Chondrocyte (in vitro differentiated cells): ENCODE results near the gene ANKRD53. TPM values are rescaled to one million over a fixed set of nuclear protein-coding genes. Genes with fewer than 3 reads are reported as not detected.
"Not testable (repeated sequence)": the region's sequence is repeated elsewhere in the genome, so short reads cannot be mapped to it uniquely, and the experiment has no call there.

ENCODE experiments used
- DNase-seq: peaks from one replicate; pipeline ENCODE4 v3.0.0; 2021; ENCODE audit warnings: mixed read lengths, low spot score
- H3K27ac Mint-ChIP-seq: one replicate; pipeline ENCODE4 v1.8.0; 2021; ENCODE audit warnings: mild to moderate bottlenecking, moderate library complexity, mixed read lengths; ENCODE audit not compliant: unreplicated experiment
- H3K27me3 Mint-ChIP-seq: 2 replicates; pipeline ENCODE4 v1.8.0; 2021; ENCODE audit warnings: low read depth, mixed read lengths
- H3K36me3 Mint-ChIP-seq: 2 replicates; pipeline ENCODE4 v1.8.0; 2021; ENCODE audit warnings: low read depth, mixed read lengths
- H3K4me1 Mint-ChIP-seq: 2 replicates; pipeline ENCODE4 v1.8.0; 2021; ENCODE audit warnings: low read depth, mild to moderate bottlenecking, mixed read lengths
- H3K4me3 Mint-ChIP-seq: one replicate; pipeline ENCODE4 v1.8.0; 2021; ENCODE audit warnings: mild to moderate bottlenecking, moderate library complexity, mixed read lengths; ENCODE audit not compliant: unreplicated experiment
- H3K9me3 Mint-ChIP-seq: 2 replicates; pipeline ENCODE4 v1.8.0; 2021; ENCODE audit warnings: low read depth, mixed read lengths
- total RNA-seq: library from RNA; stranded (reverse); gene quantifications from 3 replicates; pipeline ENCODE4 v1.2.1, GENCODE V29; 2021
- TF ChIP-seq, protein P1 (sequence below): fragments of 200-600 bp; sonication (generic); IDR thresholded peaks from 2 replicates; pipeline ENCODE4 v1.5.0; 2021; ENCODE audit warnings: antibody characterized with exemption, mild to moderate bottlenecking, moderate library complexity

The ANKRD53 gene
- total RNA-seq, 1 donor from 2014 or later = 1.8 TPM

- H3K9me3 Mint-ChIP-seq = peaks cover 3% of the 10 kb centered on the region
- H3K4me1 Mint-ChIP-seq = no peaks in the 10 kb centered on the region
- no peak overlapping the region for H3K27ac Mint-ChIP-seq
- peaks cover 15% of the 10 kb centered on the region for H3K27me3 Mint-ChIP-seq
- no peak overlapping the region for H3K4me3 Mint-ChIP-seq
- H3K36me3 Mint-ChIP-seq = no peaks in the 10 kb centered on the region
- no peak for DNase-seq
- TF ChIP-seq, protein P1, sequence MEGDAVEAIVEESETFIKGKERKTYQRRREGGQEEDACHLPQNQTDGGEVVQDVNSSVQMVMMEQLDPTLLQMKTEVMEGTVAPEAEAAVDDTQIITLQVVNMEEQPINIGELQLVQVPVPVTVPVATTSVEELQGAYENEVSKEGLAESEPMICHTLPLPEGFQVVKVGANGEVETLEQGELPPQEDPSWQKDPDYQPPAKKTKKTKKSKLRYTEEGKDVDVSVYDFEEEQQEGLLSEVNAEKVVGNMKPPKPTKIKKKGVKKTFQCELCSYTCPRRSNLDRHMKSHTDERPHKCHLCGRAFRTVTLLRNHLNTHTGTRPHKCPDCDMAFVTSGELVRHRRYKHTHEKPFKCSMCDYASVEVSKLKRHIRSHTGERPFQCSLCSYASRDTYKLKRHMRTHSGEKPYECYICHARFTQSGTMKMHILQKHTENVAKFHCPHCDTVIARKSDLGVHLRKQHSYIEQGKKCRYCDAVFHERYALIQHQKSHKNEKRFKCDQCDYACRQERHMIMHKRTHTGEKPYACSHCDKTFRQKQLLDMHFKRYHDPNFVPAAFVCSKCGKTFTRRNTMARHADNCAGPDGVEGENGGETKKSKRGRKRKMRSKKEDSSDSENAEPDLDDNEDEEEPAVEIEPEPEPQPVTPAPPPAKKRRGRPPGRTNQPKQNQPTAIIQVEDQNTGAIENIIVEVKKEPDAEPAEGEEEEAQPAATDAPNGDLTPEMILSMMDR = no peak
Measured at GRCh38 chr2:71018625-71019024, 40.2 kb downstream of the ANKRD53 start.

DNA sequence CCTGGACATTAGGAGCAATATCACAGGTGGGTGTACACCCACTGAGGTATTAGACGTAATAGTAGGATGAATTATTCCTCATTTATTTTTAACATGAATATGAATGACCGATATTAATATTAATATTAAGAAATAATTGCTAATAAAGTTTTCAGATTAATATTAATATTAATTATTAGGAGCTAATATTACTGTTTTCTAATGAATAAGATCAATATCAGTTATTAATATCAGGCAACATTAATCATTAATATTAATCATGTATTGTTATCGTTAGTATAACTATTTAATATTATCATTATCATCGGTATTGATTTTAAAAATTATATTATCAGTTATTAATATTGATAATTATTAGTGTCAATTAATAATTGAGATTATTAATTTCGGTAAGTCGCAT, 41.6 kb downstream of the ANKRD53 start:
- H3K27me3 Mint-ChIP-seq = peaks cover 17% of the 10 kb centered on the region
- H3K27ac Mint-ChIP-seq, H3K4me3 Mint-ChIP-seq, H3K36me3 Mint-ChIP-seq, H3K4me1 Mint-ChIP-seq, H3K9me3 Mint-ChIP-seq, DNase-seq: not testable (repeated sequence)

DNA sequence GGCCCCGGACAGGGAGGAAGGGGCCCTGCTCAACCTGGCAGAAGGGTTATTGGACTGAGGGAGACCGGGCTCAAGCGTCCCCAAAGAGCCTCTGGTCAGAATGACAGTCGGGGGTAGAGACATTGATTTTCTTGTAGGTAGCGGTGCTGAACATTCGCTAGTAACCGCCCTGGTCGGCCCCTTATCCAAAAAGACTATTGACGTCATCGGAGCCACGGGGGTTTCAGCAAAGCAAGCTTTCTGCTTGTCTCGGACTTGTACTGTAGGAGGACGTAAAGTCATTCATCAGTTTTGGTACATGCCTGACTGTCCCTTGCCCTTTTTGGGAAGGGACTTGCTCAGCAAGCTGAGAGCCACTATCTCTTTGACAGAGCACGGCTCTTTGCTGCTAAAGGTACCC, 43.0 kb downstream of the ANKRD53 start:
- H3K27me3 Mint-ChIP-seq = peaks cover 27% of the 10 kb centered on the region
- not testable (repeated sequence) for DNase-seq, H3K4me1 Mint-ChIP-seq, H3K4me3 Mint-ChIP-seq, H3K27ac Mint-ChIP-seq, H3K36me3 Mint-ChIP-seq, H3K9me3 Mint-ChIP-seq

DNA sequence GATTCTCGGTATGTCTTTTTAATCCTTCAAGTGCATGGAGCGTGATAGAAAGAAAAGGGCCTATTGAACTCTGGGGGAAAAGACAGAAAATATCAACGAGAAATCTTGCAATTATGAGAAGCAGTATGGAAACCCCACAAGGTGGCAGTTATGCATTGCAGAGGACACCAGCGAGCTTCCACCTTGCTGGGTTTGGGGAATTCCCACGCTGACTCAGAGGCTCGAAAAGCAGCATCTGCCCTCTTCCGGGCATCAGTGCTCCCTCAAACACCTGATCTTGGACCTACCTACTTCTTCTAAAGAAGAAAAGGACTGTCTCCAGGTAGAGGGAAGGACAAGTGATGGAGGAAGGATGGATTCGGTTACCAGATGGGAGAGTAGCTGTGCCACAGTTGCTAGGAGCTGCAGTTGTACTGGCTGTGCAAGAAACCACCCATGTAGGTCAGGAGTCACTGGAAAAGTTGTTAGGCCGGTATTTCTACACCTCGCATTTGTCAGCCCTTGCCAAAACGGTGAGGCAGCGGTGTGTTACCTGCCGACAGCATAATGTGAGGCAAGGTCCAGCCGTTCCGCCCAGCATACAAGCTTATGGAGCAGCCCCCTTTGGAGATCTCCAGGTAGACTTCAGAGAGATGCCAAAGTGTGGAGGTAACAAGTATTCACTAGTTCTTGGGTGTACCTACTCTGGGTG, 45.3 kb downstream of the ANKRD53 start:
- H3K27ac Mint-ChIP-seq, H3K4me3 Mint-ChIP-seq, H3K9me3 Mint-ChIP-seq, H3K4me1 Mint-ChIP-seq, DNase-seq, H3K36me3 Mint-ChIP-seq: not testable (repeated sequence)
- H3K27me3 Mint-ChIP-seq = peaks cover 27% of the 10 kb centered on the region

Other genes with a start within 250 kb of the ANKRD53 start
- 0.15 to 0.23 TPM in 2 of 3 replicates, not detected in the other for gene ADD2, start 210.4 kb upstream of the ANKRD53 start, total RNA-seq
- not detected in 3 replicates for gene FIGLA, start 188.0 kb upstream of the ANKRD53 start, total RNA-seq
- not detected in 3 replicates for gene CLEC4F, start 158.0 kb upstream of the ANKRD53 start, total RNA-seq
- gene CD207, start 142.8 kb upstream of the ANKRD53 start, total RNA-seq = not detected in 3 replicates
- 4.5 to 5.1 TPM (median 5.0 TPM) in 3 replicates for gene VAX2, start 78.1 kb upstream of the ANKRD53 start, total RNA-seq
- 3.7 to 5.0 TPM (median 3.9 TPM) in 3 replicates for gene ATP6V1B1, start 42.7 kb upstream of the ANKRD53 start, total RNA-seq
- 54.1 to 57.3 TPM (median 56.8 TPM) in 3 replicates for gene TEX261, start 16.2 kb downstream of the ANKRD53 start, total RNA-seq
- 166 to 185 TPM (median 177 TPM) in 3 replicates for gene NAGK, start 90.0 kb downstream of the ANKRD53 start, total RNA-seq
- 21.1 to 26.5 TPM (median 22.6 TPM) in 3 replicates for gene MCEE, start 151.6 kb downstream of the ANKRD53 start, total RNA-seq
- 28.6 to 45.5 TPM (median 36.2 TPM) in 3 replicates for gene MPHOSPH10, start 152.0 kb downstream of the ANKRD53 start, total RNA-seq
- 0.67 to 0.73 TPM (median 0.70 TPM) in 3 replicates for gene PAIP2B, start 248.5 kb downstream of the ANKRD53 start, total RNA-seq